HFFc6 (cell line): Measurements from ENCODE around the gene JARID2. TPM values are rescaled to one million over a fixed set of nuclear protein-coding genes. Genes with fewer than 3 reads are reported as not detected.

ENCODE experiments used
- DNase-seq: peaks from one replicate; pipeline ENCODE4 v3.0.0-alpha.2; 2018
- H3K27ac Mint-ChIP-seq: 2 replicates; pipeline ENCODE4 v1.8.0; 2020; ENCODE audit warnings: mild to moderate bottlenecking, mixed read lengths
- H3K27me3 Mint-ChIP-seq: 2 replicates; pipeline ENCODE4 v1.8.0; 2021; ENCODE audit warnings: mild to moderate bottlenecking, moderate library complexity, mixed read lengths; ENCODE audit not compliant: insufficient read depth
- H3K36me3 Mint-ChIP-seq: 2 replicates; pipeline ENCODE4 v1.8.0; 2021; ENCODE audit warnings: low read depth, mixed read lengths
- H3K4me1 Mint-ChIP-seq: 2 replicates; pipeline ENCODE4 v1.8.0; 2020; ENCODE audit warnings: low read depth, mixed read lengths
- H3K4me3 Mint-ChIP-seq: 2 replicates; pipeline ENCODE4 v1.8.0; 2020; ENCODE audit warnings: mild to moderate bottlenecking, moderate library complexity, mixed read lengths
- H3K9me3 Mint-ChIP-seq: 2 replicates; pipeline ENCODE4 v1.8.0; 2020; ENCODE audit warnings: mild to moderate bottlenecking, mixed read lengths
- CTCF ChIP-seq: fragments of 200-600 bp; sonication (generic); IDR thresholded peaks from 2 replicates; pipeline ENCODE4 v1.5.0; 2021; ENCODE audit warnings: antibody characterized with exemption, mild to moderate bottlenecking
- total RNA-seq, 6 experiments: library from RNA; stranded (reverse); fragmentation: NEBNext Ultra II Directional; extraction: Animal tissue kit (Norgen Biotek cat#: 25700); gene quantifications; 2 replicates in 1 of 6; 3 replicates in 5 of 6; pipeline ENCODE4 v1.2.3, GENCODE V29; 2021

Gene JARID2
- total RNA-seq, 6 experiments from 2014 or later: 8.3 to 10.1 (median 9.5) TPM

GRCh38 chr6:15243910-15244619 is 1.8 kb upstream of the JARID2 start:
- H3K27me3 Mint-ChIP-seq: peaks cover 3% of the 10 kb centered on the region; the same call in 1 of the 2 replicates
- H3K4me1 Mint-ChIP-seq: peaks cover 13% of the 10 kb centered on the region
- H3K27ac Mint-ChIP-seq: peak overlapping the region; percentile 74
- no peak for TF ChIP-seq CTCF
- no peak for DNase-seq
- H3K36me3 Mint-ChIP-seq: peaks cover 11% of the 10 kb centered on the region
- peak overlapping the region; percentile 82 for H3K4me3 Mint-ChIP-seq
- H3K9me3 Mint-ChIP-seq: no peaks in the 10 kb centered on the region

- TF ChIP-seq CTCF: no peak; the same call in 1 of the 2 replicates
- H3K27me3 Mint-ChIP-seq: peaks cover 5% of the 10 kb centered on the region; the same call in 1 of the 2 replicates
- H3K36me3 Mint-ChIP-seq: peaks cover 11% of the 10 kb centered on the region
- no peaks in the 10 kb centered on the region for H3K9me3 Mint-ChIP-seq
- H3K27ac Mint-ChIP-seq: peak overlapping the region; percentile 95
- H3K4me3 Mint-ChIP-seq: peak overlapping the region; percentile 100
- peak; percentile 52 for DNase-seq
- peaks cover 14% of the 10 kb centered on the region for H3K4me1 Mint-ChIP-seq
These were observed 1.1 kb upstream of the JARID2 start for GRCh38 chr6:15244620-15245360.

- H3K4me1 Mint-ChIP-seq: peaks cover 26% of the 10 kb centered on the region
- peak overlapping the region; percentile 100 for H3K4me3 Mint-ChIP-seq
These were observed 372 bp downstream of the JARID2 start for GRCh38 chr6:15246217-15246665.

GRCh38 chr6:15246666-15247499 is 1.0 kb downstream of the JARID2 start:
- H3K9me3 Mint-ChIP-seq: no peaks in the 10 kb centered on the region

More at GRCh38 chr6:15246217-15246665, 372 bp downstream of the JARID2 start:
- no peaks in the 10 kb centered on the region for H3K9me3 Mint-ChIP-seq
- no peak for TF ChIP-seq CTCF
- DNase-seq: no peak
- H3K27ac Mint-ChIP-seq: peak overlapping the region; percentile 95
- H3K27me3 Mint-ChIP-seq: peaks cover 5% of the 10 kb centered on the region; the same call in 1 of the 2 replicates
- H3K36me3 Mint-ChIP-seq: peaks cover 11% of the 10 kb centered on the region

More at GRCh38 chr6:15246666-15247499, 1.0 kb downstream of the JARID2 start:
- no peak for DNase-seq
- H3K4me3 Mint-ChIP-seq: peak overlapping the region; percentile 100
- H3K27me3 Mint-ChIP-seq: peaks cover 5% of the 10 kb centered on the region; the same call in 1 of the 2 replicates
- no peak for TF ChIP-seq CTCF
- H3K4me1 Mint-ChIP-seq: peaks cover 29% of the 10 kb centered on the region
- H3K27ac Mint-ChIP-seq: peak overlapping the region; percentile 95
- peaks cover 11% of the 10 kb centered on the region for H3K36me3 Mint-ChIP-seq
